Uterus (tissue), 2 donors: ENCODE results near the gene CIB4.

ENCODE experiments used
- CTCF ChIP-seq, 4 experiments: fragments of 200-600 bp in 2 of 4; fragments of 450-650 bp in 2 of 4; sonication (generic) in 2 of 4; IDR thresholded peaks; one replicate each; pipeline ENCODE4 v1.5.1; 2016 to 2019; ENCODE audit warnings: antibody characterized with exemption in 4 of 4, mild to moderate bottlenecking in 2 of 4, moderate library complexity in 1 of 4
- POLR2A ChIP-seq, 2 donors: fragments of 450-650 bp; IDR thresholded peaks; one replicate each; pipeline ENCODE4 v1.6.1; 2016; ENCODE audit warnings: antibody characterized with exemption in 2 of 2, mild to moderate bottlenecking in 1 of 2, moderate library complexity in 1 of 2

DNA sequence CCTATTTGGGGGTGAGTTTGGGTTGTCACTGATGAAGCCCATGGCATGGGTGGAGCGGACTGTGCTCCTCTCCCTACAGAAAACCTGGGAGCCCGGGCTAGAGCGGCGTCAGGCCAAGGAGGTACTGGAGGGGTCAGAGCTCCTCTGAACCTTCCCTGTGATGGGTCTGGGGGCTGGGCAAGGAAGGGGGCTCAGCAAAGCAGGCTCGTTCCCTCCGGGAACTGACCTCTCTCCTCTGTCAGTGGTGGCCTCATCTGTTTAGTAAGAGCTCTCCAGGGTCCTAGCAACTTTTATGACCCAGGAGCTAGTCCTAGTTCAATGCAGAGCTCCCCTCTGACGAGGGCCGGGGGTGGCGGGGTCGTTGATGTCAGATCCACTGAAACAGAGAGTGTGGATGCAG, 100.9 kb downstream of the CIB4 start:
- TF ChIP-seq CTCF (IDR thresholded peaks at IDR 0.05), result no peak
- no peak for TF ChIP-seq POLR2A (IDR thresholded peaks at IDR 0.05)
